NCI-H2171 treated with DMSO at 0.1 percent for 48 hours (cell line): Measurements from ENCODE around the gene HECW1.
"Not testable (repeated sequence)": the region's sequence is repeated elsewhere in the genome, so short reads cannot be mapped to it uniquely, and the experiment has no call there.

ENCODE experiments used
- DNase-seq: peaks from one replicate; lab custom pipeline; 2025; lab: John Stamatoyannopoulos, UW

The HECW1 gene

DNA sequence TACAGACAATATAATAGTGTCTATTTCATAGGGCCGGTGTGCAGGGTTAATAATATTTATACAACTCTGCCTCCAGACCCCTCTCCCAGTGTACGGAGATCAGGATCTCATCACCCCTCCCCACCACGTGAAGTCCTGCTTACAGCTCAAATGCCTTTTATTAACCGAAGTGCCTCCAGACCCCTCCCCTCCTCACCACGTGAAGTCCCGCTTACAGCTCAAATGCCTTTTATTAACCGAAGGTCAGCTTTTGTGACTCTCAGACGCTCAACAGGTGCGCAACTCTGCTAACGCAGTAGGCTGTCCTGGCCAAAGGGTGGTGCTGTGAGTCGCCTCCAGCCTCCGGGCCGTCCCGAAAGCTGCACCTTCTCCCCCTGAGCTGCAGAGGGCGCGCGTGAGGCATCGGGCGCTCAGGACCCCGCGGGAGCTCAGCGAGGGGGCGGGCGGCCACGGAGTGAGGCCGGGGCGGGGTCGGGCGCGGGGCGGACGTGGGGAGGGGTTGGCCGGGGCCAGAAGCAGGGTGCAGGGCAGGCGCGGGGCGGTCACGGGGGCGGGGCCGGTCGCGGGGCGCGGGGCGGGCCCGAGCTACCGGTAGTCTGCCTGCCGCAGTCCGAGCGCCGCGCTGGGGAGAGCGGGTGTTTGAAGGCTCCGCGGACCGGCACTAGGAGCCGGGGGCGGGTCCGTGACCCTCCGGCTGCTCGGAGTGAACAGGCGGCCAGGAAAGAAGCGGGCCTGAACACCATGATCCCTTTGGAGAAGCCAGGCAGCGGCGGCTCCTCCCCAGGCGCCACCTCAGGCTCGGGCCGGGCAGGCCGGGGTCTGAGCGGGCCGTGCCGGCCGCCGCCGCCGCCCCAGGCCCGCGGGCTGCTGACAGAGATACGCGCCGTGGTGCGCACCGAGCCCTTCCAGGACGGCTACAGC, 470.3 kb downstream of the HECW1 start, which contains the start of gene STK17A:
STK17A (plus strand) TSS at position 606 of the 921 bp plus-strand sequence; CDS start at position 742, 136 bp downstream.
- DNase-seq: peak; percentile 91

DNA sequence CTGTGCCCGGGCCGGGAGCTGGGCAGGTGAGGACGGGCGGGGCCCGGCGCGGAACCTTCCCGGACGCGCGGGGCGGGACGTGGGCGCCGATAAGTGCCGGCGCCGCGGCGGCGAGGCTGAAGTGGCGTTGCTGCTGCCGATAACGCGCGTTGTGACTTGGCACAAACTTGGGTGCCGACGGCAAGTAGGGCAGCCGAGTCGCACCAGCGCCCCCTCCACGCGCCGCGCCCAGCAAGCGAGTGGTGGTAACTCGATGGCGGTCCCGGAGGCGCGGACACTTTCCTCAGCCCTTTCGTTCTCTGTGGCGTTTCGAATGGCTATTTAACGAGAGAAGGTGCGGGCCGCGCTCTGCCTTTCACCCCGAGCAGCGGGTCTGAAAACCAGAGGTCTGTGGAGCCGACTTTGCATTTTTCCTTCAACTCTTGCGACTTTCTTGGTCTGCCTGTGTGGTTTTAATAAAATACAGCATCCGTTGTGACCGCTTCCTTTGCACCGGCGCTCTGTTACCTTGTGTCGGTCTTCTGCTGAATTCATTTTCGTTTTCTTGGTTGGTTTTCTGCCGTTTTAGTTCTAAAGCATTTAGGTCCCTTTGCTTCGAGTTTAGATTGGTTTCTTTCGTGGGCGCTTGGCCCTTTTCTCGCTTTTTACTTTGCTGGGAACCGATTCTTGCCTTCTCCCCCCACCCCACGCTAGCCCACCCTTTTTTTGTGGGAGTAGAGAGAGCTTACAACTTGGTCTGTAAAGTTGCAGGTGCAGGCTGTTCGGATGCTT, 471.2 kb downstream of the HECW1 start:
- peak; percentile 52 for DNase-seq

GRCh38 chr7:43584195-43584586, 471.7 kb downstream of the HECW1 start:
- DNase-seq: no peak

- not testable (repeated sequence) for DNase-seq
Observed at GRCh38 chr7:43584733-43585132, 472.3 kb downstream of the HECW1 start.

DNA sequence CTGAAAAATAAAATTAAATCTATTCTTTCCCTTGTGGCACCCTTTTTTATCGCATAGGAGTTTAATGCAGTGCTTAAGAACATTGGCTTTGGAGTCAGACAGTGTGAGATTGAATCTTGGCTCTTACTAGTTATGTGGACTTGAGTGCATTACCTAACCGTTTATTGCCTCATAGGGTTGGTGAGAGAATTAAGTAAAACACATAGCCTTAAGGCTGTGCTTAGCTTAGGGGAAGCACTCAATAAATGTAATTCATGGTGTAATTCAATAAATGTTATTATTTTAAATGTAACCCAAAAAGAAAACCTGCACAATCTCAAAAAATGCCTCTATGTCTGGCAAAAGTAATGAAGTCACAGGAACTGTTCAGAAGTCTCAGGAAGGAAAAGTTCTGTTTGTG, 473.1 kb downstream of the HECW1 start:
- DNase-seq: no peak

DNA sequence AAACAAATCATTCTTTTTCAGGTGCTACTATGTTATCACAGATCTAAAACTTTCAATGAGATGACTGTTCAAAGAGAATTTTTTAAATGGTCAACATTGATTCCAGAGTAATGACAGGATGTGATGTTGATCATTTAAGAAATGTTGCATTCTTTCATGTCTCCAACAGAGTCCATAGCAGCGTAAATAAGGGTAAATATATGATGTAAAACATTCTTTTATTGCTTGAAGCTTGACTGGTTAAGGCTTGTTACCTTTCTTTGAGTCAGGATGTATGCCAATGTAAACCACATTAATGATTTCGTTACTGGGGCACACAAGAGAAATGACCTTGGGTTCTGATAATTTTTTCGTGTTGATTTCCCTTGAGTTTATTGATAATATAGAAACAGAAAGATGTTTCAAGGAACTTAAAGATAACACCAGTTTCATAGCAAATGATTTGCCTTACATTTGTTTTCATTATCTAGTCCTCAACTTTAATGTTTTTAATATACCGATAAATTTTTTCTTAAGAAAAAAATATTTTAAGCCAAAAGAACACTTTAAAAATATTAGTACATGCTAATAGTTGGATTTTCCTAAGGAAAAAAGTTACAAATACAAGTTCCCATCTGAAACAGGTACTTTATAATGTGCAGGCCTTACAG, 473.9 kb downstream of the HECW1 start:
- no peak for DNase-seq

DNA sequence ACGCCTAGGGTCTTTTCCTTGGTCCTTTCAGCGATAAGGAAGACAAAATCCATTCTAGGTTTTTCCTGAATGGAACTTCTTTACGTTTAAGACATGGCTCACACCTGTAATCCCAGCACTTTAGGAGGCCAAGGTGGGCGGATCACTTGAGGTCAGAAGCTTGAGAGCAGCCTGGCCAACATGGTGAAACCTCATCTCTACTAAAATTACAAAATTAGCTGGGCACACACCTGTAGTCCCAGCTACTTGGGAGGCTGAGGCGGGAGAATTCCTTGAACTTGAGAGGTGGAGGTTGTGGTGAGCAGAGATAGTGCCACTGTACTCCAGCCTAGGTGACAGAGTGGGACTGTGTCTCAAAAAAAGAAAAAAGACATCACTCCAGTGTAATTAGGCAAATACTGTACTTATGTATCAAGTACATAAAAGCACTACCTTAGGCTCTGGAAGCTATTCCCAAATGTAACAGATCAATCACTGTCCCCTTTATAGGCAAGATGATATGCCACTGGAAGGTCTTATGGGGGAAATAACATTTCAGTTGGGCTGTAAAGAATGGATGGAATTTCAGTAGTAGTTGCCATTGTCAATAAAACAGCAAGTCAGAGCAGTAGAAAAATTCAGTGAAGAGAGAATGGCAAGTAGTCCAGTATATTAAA, 476.2 kb downstream of the HECW1 start:
- DNase-seq: no peak

DNA sequence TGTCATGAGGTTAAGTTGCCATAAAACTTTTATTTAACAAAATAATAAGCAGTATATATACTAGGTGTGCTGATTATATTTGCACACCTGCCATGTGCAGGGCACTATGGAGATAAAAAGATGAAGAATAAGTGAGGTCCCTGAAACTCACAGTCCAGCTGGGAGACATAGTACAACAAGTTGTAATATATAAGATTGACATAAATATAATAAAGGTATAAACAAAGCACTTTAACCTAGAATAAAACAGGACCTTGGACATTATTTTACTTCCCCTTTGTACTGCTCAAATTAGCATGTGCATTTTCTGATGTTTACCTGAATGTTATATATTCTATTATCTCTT, 476.7 kb downstream of the HECW1 start:
- DNase-seq: no peak

DNA sequence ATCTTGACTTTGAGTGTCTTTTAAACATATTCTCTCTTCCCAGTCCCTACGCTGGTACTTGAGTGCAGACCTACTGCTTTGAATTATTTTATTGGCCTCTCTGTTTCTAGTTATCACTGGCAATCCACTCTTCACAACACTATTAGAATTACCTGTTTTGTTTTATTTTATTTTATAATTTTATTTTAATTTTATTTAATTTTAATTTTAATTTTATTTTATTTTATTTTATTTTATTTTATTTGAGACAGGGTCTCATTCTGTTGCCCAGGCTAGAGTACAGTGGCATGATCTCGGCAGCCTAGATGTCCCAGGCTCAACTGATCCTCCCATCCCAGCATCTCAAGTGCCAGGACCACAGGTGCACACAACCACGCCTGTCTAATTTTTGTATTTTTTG, 477.3 kb downstream of the HECW1 start:
- DNase-seq: no peak

DNA sequence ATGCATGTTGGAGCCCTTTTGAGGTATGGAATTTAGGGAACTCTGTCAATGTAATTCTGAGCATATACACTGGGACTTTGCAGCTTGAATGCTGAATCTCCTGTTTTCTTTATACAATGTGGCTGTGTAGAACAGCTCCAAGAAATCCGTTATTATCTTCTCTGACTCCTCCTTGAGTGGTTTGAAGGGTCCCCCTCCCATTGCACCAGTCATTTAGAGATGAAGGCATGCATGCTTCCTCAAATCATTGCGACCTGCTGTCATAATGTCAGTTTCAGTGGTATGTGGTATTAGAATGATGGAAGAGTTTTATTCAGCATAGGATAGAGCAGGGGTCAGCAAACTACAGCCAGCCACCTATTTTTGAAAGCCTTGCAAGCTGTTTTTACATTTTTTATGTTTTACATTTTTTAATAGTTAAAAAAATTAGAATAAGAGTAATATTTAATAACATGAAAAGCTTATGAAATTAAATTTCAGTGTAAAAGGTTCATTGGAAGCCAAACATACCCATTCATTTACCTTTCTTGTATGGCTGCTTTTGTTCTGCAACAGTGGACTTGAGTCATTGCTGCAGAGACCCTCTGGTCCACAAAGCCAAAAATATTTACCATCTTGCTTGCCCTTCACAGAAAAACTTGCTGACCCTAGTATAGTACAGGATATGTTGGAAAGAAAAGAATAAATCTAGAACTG, 478.6 kb downstream of the HECW1 start:
- DNase-seq: no peak

- no peak for DNase-seq
Observed at GRCh38 chr7:43591558-43592180, 479.2 kb downstream of the HECW1 start.

GRCh38 chr7:43592326-43592725, 479.9 kb downstream of the HECW1 start:
- DNase-seq: no peak

- no peak for DNase-seq
Observed at GRCh38 chr7:43593010-43593409, 480.6 kb downstream of the HECW1 start.

DNA sequence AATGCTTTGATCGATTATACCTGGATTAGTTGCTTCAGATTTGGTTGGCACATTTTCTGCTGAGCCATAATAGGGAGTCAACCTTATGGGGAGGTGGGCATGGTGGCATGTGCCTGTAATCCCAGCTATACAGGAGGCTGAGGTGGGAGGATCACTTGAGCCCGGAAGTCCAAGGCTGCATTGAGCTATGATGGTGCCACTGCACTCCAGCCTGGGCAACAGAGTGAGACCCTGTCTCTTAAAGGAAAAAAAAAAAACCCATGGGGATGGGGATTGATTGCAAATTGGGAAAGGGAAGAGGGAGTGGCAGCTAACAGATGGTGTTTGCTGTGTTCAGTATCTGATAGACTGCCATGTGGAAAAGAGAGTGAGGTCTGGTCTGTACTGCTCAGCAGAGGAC, 481.6 kb downstream of the HECW1 start:
- peak; percentile 90 for DNase-seq

- DNase-seq: not testable (repeated sequence)
Observed at GRCh38 chr7:43596426-43596825, 484.0 kb downstream of the HECW1 start.

DNA sequence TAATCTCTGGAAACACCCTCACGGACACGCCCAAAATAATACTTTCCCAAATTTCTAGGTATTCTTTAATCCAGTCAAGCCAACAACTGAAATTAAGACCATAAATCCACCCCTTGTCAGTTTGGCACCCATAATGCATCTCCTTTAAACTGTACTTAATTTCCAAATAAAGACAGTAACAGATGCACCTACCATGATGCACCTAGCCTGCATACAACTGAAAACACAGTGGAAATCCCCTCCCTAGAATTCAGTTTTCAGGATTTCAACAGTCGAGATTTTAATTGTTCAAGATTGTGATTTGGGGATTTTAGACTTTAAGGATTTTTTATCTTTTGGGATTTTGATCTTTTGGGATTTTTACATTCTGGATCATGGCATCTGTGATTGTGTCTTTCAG, 487.6 kb downstream of the HECW1 start:
- DNase-seq: no peak

GRCh38 chr7:43602256-43602655, 489.8 kb downstream of the HECW1 start:
- DNase-seq: peak; percentile 86

DNA sequence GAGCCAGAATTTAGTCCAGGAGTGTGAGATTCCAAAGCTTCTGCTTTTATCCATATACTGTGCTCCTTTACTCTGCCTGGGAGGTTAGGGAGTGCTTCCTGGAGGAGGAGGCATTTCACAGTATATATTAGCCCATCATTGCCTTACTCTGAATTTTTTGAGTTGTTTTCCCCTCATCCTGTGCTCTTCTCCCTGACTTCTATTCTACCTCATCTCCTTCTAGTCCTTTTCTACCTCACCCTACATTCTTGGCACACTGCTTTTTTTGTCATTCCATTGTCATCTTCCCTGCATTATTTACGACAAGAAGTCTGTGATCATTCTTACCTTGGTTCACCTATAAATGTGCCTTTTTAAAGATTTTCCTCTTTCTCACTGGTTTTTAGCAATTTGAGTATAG, 491.8 kb downstream of the HECW1 start:
- no peak for DNase-seq

DNA sequence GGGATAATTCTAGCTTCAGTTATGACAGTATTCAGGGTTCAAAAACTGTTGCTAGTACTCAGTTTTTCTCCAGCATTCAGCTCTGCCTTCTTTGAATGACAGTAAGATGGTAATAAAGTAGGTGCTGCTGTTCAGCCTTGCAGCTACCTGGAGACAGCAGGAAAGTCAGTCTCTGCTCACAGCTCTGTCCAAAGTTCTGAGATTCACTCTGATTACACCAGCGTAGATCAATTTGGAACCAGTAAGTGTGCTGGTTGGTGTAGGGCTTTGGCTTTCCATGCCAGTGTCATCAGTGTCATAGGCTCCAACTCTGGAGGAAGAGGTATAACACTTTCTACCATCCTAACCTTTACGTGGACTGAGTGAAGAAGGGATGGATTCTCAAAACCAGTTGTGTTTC, 496.6 kb downstream of the HECW1 start:
- DNase-seq: no peak

DNA sequence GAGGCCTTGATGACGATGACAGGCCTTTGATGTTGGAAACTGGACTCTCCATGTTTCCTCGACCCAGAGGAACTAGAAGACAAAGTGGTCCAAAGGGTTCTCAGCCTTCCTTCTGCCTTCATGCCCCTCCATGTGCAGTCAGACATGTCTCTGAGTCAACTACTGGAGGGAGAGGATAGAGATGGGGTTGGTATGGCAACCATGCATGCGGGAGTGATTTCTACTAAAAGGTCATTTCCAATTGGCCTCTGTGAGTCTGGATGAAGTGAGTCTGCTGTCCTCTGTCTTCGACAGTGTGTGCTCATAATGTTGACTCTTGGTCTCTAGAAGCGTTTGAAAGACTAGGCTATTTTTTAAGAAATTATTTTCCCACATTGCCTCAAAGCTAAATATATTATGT, 499.7 kb downstream of the HECW1 start:
- DNase-seq: no peak
